ENCODE data around the gene KRT73.

The KRT73 gene

GRCh38 chr12:52636592-52637258 is 18.4 kb upstream of the KRT73 start:
- no peak overlapping the region for H3K27ac Mint-ChIP-seq
- intact Hi-C loops (cut with micrococcal nuclease) = no loop called here
- no peaks in the 10 kb centered on the region for H3K9me3 Mint-ChIP-seq
- H3K36me3 Mint-ChIP-seq (ENCODE audit: low read depth) = no peaks in the 10 kb centered on the region
- H3K4me3 Mint-ChIP-seq = no peak overlapping the region
- peaks cover 6% of the 10 kb centered on the region for H3K27me3 Mint-ChIP-seq
- H3K4me1 Mint-ChIP-seq (ENCODE audit: low read depth) = peaks cover 6% of the 10 kb centered on the region

- Mint-ChIP-seq H3K9me3 (no peaks in the 10 kb centered on the region), H3K4me3 (no peak overlapping the region), H3K4me1 (ENCODE audit: low read depth) (peaks cover 6% of the 10 kb centered on the region), H3K36me3 (ENCODE audit: low read depth) (no peaks in the 10 kb centered on the region), H3K27ac (no peak overlapping the region), H3K27me3 (peaks cover 5% of the 10 kb centered on the region)
- intact Hi-C loops (cut with micrococcal nuclease) = no loop called here
Observed at GRCh38 chr12:52636189-52636588, 17.8 kb upstream of the KRT73 start.

DNA sequence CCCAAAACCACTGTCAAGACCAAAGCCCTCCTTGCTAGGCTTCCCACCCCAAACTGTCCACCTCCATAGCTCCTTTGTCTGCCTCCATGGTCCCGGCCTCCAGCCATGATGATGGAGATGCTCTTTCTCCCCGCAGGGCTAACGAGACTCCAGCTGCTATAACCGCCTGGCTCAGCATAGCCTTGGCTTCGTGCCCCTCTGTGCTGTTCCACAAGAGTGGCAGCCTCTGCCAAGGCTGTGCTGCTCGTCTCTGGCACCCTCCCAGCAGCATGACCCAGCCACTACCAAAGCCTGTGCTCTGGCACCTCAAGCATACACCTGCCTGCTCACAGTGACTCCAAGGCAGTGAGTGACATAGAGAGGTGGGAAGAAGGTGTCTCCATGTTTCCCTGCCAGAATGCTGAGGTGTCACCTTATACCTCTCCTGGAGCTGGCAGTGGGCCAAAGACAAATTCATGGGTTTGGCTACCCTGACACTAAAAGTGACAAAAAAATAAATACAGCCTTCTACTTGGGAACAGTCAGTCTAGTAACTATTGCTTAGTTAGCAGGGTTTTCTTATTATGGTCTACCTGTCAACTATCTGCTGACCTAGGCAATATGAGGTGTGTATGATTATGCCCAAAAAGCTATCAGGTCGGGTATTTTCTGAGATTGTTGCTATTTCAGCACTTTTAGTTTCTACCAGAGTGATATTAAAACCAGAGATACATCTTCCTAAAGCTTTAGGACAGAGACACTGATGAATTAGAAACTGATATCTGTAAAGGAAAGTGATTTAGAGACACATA is 16.1 kb upstream of the KRT73 start:
- Mint-ChIP-seq H3K27me3 (peaks cover 3% of the 10 kb centered on the region), H3K9me3 (no peaks in the 10 kb centered on the region), H3K4me3 (no peak overlapping the region), H3K36me3 (ENCODE audit: low read depth) (no peaks in the 10 kb centered on the region), H3K27ac (no peak overlapping the region), H3K4me1 (ENCODE audit: low read depth) (peaks cover 15% of the 10 kb centered on the region)
- intact Hi-C loops (cut with micrococcal nuclease) = no loop called here

- Mint-ChIP-seq H3K9me3 (no peaks in the 10 kb centered on the region), H3K36me3 (ENCODE audit: low read depth) (no peaks in the 10 kb centered on the region), H3K4me1 (ENCODE audit: low read depth) (peaks cover 21% of the 10 kb centered on the region), H3K27ac (no peak overlapping the region), H3K4me3 (no peak overlapping the region), H3K27me3 (peaks cover 3% of the 10 kb centered on the region)
- intact Hi-C loops (cut with micrococcal nuclease) = no loop called here
Observed at GRCh38 chr12:52633383-52633782, 15.0 kb upstream of the KRT73 start.

DNA sequence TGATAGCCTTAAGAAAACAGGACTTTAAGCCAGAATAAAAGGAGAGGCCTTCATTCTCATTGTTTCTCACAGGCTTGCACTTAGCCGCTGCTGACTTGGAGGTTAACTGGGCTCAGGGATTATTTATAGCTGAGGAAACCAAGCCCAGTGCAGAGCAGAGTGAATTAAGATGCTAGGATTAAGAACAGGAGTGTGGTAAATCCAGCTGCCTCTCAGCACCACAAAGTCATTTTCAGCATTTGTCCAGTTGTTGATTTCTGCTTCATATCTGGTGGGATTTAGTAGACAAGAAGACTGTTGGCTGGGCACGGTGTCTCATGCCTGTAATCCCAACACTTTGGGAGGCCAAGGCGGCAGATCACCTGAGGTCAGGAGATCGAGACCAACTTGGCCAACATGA is 14.3 kb upstream of the KRT73 start:
- Mint-ChIP-seq H3K36me3 (ENCODE audit: low read depth) (no peaks in the 10 kb centered on the region), H3K4me1 (ENCODE audit: low read depth) (peaks cover 21% of the 10 kb centered on the region), H3K27ac (no peak overlapping the region), H3K4me3 (no peak overlapping the region), H3K27me3 (peaks cover 3% of the 10 kb centered on the region), H3K9me3 (no peaks in the 10 kb centered on the region)
- intact Hi-C loops (cut with micrococcal nuclease) = no loop called here

DNA sequence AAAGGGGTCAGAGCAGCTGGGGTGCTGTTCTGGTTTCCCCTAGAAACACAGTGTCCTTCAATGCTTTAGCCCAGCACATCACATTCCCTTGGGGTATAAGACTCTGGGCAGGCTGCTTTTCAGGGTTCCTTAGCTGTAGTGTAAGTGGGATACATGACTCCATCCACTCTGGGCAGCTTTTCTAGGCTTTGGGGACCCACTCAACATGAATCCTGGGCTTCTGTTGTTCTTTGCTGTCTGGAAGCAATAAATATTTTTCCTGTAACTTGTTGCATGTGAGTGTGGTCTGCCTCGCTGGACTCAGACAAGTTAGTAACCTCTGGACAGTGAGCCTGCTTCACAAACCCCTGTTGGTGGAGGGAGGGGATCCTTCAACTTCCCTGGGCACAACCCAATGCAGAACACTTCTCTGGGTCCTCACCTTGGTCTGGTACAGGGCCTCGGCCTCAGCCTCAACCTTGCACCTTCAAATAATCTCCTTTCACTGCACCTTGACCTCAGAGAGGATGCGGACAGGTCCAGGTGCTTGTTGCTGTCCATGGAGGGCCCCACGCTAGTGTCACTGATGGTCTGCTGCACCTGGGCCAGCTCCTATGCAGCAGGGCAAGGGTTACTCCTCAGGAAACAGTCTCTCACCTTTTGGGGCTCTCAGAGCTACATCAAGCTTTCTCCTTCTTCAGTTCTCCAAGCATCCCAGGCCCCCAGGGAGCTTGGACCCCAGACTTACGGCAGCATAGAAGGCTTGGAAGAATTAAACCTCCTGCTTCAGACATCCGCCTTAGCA is 13.5 kb upstream of the KRT73 start:
- H3K4me3 Mint-ChIP-seq = no peak overlapping the region
- H3K27me3 Mint-ChIP-seq = peaks cover 4% of the 10 kb centered on the region
- H3K4me1 Mint-ChIP-seq (ENCODE audit: low read depth) = peaks cover 24% of the 10 kb centered on the region

GRCh38 chr12:52631264-52631663 is 12.9 kb upstream of the KRT73 start:
- no peak overlapping the region for H3K4me3 Mint-ChIP-seq
- no peaks in the 10 kb centered on the region for H3K36me3 Mint-ChIP-seq (ENCODE audit: low read depth)
- no peak overlapping the region for H3K27ac Mint-ChIP-seq
- intact Hi-C loops (cut with micrococcal nuclease) = no loop called here
- H3K9me3 Mint-ChIP-seq = no peaks in the 10 kb centered on the region
- H3K4me1 Mint-ChIP-seq (ENCODE audit: low read depth) = peaks cover 27% of the 10 kb centered on the region
- peaks cover 5% of the 10 kb centered on the region for H3K27me3 Mint-ChIP-seq

More for the DNA sequence above, 13.5 kb upstream of the KRT73 start:
- intact Hi-C loops (cut with micrococcal nuclease) = no loop called here
- H3K27ac Mint-ChIP-seq = no peak overlapping the region
- H3K9me3 Mint-ChIP-seq = no peaks in the 10 kb centered on the region
- H3K36me3 Mint-ChIP-seq (ENCODE audit: low read depth) = no peaks in the 10 kb centered on the region

DNA sequence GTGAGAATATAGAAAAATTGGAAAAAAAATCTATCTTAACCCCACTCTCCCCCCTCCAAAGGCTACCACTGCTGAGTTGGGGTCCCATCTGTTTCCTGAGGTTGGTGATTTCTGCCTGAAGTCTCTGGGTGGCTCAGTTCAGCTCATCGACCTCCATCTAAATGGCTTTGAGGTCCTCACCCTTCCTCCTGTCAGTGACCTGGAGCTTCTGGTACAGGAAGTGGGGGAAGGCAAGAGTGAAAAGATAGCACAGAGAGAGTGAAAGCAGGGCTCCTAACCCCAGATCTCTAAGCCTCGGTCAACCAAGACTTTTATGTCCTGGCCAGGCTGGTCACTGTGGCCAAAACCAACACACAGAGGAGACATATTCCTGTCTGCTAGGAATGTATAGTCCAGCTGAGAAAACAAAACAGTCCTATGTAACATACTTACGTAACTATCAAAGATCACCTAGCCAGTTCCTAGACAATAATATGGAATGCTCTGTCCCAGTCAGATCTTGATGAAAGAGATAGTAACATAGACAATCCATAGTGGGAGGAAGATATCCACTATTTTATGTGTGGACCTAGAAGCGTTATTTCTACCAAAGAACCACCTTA is 12.3 kb upstream of the KRT73 start:
- intact Hi-C loops (cut with micrococcal nuclease) = no loop called here
- Mint-ChIP-seq H3K9me3 (no peaks in the 10 kb centered on the region), H3K36me3 (ENCODE audit: low read depth) (no peaks in the 10 kb centered on the region), H3K27ac (no peak overlapping the region), H3K4me1 (ENCODE audit: low read depth) (peaks cover 27% of the 10 kb centered on the region), H3K4me3 (no peak overlapping the region), H3K27me3 (peaks cover 5% of the 10 kb centered on the region)

GRCh38 chr12:52630008-52630500 is 11.7 kb upstream of the KRT73 start:
- Mint-ChIP-seq H3K4me1 (ENCODE audit: low read depth) (peaks cover 27% of the 10 kb centered on the region), H3K27ac (no peak overlapping the region), H3K9me3 (no peaks in the 10 kb centered on the region), H3K27me3 (peaks cover 5% of the 10 kb centered on the region), H3K4me3 (no peak overlapping the region), H3K36me3 (ENCODE audit: low read depth) (no peaks in the 10 kb centered on the region)
- intact Hi-C loops (cut with micrococcal nuclease) = no loop called here

GRCh38 chr12:52629281-52630007 is 11.1 kb upstream of the KRT73 start:
- Mint-ChIP-seq H3K27ac (no peak overlapping the region), H3K9me3 (no peaks in the 10 kb centered on the region)
- intact Hi-C loops (cut with micrococcal nuclease) = no loop called here

GRCh38 chr12:52628841-52629240 is 10.5 kb upstream of the KRT73 start:
- peaks cover 27% of the 10 kb centered on the region for H3K4me1 Mint-ChIP-seq (ENCODE audit: low read depth)
- H3K4me3 Mint-ChIP-seq = no peak overlapping the region
- H3K27me3 Mint-ChIP-seq = peaks cover 2% of the 10 kb centered on the region
- H3K36me3 Mint-ChIP-seq (ENCODE audit: low read depth) = no peaks in the 10 kb centered on the region
- intact Hi-C loops (cut with micrococcal nuclease) = no loop called here
- no peaks in the 10 kb centered on the region for H3K9me3 Mint-ChIP-seq
- H3K27ac Mint-ChIP-seq = no peak overlapping the region

More at GRCh38 chr12:52629281-52630007, 11.1 kb upstream of the KRT73 start:
- H3K4me3 Mint-ChIP-seq = no peak overlapping the region
- H3K27me3 Mint-ChIP-seq = peaks cover 5% of the 10 kb centered on the region
- no peaks in the 10 kb centered on the region for H3K36me3 Mint-ChIP-seq (ENCODE audit: low read depth)
- H3K4me1 Mint-ChIP-seq (ENCODE audit: low read depth) = peaks cover 27% of the 10 kb centered on the region

- peaks cover 23% of the 10 kb centered on the region for H3K4me1 Mint-ChIP-seq (ENCODE audit: low read depth)
- H3K9me3 Mint-ChIP-seq = no peaks in the 10 kb centered on the region
- H3K36me3 Mint-ChIP-seq (ENCODE audit: low read depth) = no peaks in the 10 kb centered on the region
- no peak overlapping the region for H3K27ac Mint-ChIP-seq
- peaks cover 2% of the 10 kb centered on the region for H3K27me3 Mint-ChIP-seq
- intact Hi-C loops (cut with micrococcal nuclease) = no loop called here
- no peak overlapping the region for H3K4me3 Mint-ChIP-seq
Observed at GRCh38 chr12:52628111-52628507, 9.8 kb upstream of the KRT73 start.

DNA sequence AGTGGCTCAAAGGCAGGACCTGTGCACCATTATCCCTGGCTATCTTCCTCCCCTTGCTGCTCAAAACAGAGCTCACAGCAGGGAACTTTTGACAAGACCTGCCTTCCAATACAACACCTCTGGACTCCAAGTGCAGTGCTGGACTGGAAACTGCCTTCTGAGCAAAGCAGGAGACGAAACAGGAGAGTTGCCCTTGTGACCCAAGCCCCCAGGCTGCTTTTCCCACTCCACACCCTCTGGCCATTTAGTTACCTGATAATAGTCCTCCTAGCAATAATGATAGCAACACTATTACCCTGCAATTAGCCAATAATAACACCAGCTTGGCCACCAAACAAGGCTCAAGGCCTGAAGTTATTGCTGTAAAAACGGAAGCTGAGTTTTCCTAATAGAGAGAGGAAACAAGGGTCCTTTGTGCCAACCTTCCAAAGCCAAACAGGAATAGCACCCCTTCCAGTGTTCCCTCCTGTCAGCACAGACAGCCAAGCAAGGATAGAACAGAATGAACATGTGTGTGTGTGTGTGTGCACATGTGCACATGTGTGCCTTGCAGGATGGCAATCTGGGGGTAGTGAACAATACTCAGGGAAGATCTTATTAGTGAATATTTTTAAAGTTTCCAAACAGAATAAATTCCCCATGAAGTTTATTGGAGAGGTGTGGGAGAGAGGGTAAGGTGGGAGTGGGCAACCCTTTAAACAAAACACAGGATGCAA is 9.2 kb upstream of the KRT73 start:
- Mint-ChIP-seq H3K27ac (no peak overlapping the region), H3K27me3 (peaks cover 4% of the 10 kb centered on the region), H3K4me1 (ENCODE audit: low read depth) (peaks cover 21% of the 10 kb centered on the region), H3K36me3 (ENCODE audit: low read depth) (no peaks in the 10 kb centered on the region), H3K4me3 (no peak overlapping the region), H3K9me3 (no peaks in the 10 kb centered on the region)
- intact Hi-C loops (cut with micrococcal nuclease) = no loop called here

Data from dendritic cell treated with granulocyte-macrophage colony-stimulating factor and Interleukin-4, amounts not matched to agents 40 ng/mL and 50 ng/mL, for 4 days (primary cell).